ENCODE data around the gene MYO7B.

DNA sequence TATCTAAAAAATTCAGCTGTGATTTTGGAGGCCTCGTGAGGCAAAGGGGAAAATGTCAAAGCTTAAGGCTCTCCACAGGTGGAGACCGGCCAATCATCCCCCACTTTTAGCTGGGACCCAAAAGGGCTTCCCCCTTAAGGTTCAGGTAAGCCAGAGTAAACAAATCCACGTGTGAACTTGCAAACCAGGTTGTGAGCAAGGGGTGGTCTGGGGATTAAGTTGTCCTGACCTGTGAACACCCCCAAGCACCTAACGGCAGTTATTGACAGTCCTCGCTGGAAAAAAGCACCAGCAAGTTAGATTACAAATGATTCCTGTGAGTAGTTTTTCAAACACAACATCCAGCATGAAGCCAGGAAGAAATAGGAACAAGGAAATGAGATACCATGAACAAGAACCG is 42.9 kb downstream of the MYO7B start:
- TF ChIP-seq POLR2A (IDR thresholded peaks at IDR 0.05) (no peak), EP300 (IDR thresholded peaks at IDR 0.05) (no peak)
- TF ChIP-seq, protein P1, sequence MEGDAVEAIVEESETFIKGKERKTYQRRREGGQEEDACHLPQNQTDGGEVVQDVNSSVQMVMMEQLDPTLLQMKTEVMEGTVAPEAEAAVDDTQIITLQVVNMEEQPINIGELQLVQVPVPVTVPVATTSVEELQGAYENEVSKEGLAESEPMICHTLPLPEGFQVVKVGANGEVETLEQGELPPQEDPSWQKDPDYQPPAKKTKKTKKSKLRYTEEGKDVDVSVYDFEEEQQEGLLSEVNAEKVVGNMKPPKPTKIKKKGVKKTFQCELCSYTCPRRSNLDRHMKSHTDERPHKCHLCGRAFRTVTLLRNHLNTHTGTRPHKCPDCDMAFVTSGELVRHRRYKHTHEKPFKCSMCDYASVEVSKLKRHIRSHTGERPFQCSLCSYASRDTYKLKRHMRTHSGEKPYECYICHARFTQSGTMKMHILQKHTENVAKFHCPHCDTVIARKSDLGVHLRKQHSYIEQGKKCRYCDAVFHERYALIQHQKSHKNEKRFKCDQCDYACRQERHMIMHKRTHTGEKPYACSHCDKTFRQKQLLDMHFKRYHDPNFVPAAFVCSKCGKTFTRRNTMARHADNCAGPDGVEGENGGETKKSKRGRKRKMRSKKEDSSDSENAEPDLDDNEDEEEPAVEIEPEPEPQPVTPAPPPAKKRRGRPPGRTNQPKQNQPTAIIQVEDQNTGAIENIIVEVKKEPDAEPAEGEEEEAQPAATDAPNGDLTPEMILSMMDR (IDR thresholded peaks at IDR 0.05) = no peak

Measured in tibial nerve (tissue), 4 donors.